ENCODE measurements around the gene LRRC36.
"Not testable (repeated sequence)": the region's sequence is repeated elsewhere in the genome, so short reads cannot be mapped to it uniquely, and the experiment has no call there.

Gene LRRC36

DNA sequence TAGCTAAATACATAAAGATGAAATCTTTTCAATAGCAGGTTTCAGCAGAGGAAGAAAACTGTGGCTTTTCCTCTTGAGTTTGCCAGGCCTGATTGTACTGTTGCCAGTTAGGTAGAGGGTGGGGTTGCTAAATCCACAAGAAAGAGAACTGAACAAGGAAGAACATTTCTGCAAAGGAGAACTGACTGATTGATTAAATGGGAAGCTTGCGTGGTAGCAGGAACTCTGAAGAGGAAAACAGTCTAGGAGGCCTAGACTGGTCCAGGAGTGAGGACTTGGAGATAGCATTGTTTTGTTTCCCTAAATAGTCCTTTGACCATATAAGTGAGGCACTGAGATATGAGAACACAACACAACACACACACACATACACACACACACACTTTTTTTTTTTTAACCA lies 18.8 kb downstream of the LRRC36 start:
- DNase-seq, result no peak

DNA sequence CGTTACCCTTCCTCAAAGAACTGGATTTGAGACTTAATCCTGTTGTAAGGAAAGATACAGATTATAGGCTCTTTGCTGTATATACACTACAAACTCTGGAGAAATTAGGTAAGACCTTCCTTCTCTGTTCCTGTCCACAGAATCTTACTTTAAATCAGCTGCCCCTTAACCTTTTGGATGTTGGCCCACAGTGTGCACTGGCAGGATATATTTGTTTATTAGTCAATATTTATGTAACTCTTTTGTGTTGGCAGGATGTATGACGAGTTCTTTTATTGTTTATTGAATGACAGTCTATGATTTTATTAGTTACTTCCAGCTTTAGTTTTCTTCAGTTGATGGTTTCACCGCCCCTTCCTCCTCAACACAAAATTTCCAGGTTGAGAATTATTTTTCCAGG lies 19.7 kb downstream of the LRRC36 start:
- DNase-seq, result no peak

DNA sequence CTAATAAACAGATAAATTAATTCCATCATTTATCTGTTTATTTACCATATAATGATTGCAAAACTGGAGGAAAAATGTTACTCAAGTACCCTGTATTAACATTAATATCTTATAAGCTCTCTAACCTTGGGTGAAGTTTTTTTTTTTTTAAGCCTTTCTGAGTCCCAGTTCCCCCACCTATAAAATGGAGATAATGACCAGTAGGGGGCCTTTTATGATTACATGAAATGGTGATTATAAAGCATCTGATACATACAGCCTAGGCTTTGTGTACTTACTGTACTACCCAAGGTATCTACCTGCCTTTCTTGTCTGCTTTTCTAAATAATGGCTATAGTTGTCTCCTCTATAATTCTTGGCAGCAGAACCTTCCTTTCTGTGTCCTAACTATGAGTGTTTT lies 22.6 kb downstream of the LRRC36 start:
- DNase-seq, result no peak

DNA sequence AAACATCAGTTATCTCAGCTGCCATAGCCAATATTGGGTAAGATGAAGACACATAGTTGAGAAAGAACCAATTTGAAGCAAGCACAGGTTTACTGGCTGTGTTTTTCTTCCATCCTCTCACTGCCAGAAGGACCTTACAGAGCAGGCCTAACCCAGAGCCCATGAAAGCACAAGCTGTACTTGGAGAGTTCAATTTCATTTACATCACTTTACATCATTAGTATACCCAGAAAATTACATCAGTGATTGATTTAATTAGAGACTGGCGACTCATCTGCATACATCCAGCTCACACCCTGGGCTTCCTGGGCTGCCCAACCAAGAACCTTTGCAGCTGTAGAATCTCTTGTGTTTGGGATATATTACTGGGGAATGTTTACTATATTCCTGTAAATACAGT lies 23.7 kb downstream of the LRRC36 start:
- DNase-seq, result no peak

DNA sequence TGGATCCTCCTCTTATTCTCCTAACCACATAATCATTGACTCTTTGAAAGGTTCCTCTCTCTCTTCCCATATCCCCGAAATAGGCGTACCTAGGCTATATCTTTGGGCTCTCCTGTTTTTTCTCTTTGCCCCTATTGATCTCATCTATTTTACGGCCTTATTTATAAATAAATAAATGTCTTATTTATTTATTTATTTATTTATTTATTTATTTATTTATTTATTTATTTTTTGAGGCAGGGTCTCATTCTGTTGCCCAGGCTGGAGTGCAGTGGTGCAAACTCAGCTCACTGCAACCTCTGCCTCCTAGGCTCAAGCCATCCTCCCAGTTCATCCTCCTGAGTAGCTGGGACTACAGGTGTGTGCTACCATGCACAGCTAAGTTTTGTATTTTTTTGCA lies 25.8 kb downstream of the LRRC36 start:
- DNase-seq, result not testable (repeated sequence)

DNA sequence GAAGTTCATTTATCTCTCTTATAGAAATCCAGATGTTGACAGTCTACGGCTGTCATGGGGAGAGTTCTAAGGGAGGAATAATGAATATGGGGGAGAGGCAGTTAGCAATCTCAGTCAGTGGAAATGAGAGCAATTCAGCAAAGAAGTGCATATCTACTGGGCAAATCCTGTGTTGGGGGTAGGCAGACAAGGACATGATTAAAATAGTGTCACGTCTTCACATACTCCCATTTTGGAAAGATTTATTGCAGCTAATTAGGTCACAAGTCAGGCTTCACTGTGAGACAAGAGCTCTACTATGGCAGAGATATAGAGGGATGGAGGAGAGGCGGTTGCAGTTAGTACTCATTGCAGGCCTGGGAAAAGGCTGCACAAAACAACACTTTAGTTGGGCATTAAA lies 29.8 kb downstream of the LRRC36 start:
- DNase-seq, result no peak

DNA sequence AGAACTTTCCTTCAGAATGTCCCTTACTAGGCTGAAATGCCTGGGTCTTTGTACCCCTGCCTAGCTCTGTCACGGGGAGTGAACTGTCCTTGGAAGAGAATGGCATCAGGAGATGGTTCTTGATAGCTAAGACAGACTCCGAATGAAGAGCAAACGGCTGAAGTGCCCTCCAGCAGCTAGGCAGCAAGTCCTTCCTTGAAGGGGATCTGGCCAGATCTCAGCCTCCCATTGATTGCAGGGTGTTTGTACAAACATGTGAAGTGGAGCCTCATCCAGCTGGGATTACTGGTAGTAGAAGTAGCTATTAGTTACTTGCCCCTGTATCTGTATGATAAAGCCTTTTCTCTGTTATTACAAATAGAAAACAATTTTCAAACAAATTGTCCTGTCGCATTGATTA lies 30.9 kb downstream of the LRRC36 start:
- no peak for DNase-seq

DNA sequence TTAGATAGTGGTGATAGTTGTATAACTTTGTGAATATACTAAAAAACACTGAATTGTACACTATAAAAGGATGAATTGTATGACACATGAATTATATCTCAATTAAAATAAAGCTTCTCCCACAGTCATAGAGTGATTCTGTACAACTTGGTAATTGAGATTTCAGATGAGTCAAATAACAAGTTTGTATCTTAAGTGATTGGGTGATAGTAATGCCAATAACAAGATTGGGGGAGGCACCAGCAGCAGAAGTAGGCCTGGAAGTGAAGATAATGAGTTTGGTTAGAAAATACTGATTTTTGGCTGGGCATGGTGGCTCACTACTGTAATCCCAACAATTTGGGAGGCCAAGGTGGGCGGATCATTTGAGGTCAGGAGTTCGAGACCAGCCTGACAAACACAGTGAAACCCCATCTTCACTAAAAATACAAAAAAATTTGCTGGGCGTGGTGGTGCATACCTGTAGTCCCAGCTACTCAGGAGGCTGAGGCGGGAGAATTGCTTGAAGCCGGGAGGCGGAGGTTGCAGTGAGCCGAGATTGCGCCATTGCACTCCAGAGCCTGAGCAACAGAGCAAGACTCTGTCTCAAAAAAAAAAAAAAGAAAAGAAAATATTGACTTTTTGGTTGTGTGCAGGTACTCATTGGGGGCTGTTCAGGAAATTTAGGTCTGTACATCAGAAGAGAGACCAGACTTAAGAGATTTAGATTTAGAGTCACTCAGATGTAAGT lies 33.1 kb downstream of the LRRC36 start:
- DNase-seq, result not testable (repeated sequence)

DNA sequence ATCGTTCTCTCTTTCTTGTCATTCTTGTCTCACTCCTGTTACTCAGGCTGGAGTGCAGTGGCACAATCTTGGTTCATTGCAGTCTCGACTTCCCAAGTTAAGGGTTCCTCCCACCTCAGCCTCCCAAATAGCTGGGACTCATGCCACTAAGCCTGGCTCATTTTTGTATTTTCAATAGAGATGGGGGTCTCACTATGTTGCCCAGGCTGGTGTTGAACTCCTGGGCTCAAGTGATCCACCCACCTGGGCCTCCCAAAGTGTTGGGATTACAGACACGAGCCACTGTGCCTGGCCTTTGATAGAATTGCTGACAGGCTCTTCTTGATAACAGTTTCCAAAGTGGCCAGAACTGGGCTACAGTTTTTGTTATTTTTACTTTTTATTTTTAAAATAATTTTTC lies 34.4 kb downstream of the LRRC36 start:
- no peak for DNase-seq

DNA sequence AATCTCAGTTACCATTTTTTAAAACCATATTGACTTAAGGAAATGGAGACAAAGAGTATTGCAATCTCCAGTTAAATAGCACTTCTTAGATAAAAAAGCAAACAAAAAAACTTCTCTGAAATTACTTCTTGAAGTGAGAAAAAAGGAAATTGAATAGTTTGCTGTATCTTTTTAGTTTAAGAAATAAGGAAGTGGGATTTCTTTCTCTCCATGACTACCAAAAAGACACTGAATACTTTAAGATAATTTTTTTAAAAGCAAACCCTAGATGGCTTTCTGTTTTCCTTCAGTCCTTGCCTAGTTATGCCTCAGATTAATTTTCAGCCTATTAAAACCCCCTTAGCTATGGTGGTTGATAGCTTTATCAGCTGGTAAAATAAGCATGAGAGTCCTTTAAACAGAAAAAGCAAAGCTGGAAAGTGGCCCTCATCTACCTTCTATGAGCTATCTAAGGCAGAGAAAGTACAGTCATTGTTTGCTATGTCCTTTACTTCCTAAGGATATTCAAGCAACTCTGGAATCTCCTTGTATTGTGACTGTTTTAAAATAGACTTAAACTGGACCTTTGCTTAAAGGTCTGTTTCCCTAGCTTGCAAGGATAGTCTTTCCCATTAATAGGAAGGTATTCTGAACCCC lies 38.1 kb downstream of the LRRC36 start:
- no peak for DNase-seq

DNA sequence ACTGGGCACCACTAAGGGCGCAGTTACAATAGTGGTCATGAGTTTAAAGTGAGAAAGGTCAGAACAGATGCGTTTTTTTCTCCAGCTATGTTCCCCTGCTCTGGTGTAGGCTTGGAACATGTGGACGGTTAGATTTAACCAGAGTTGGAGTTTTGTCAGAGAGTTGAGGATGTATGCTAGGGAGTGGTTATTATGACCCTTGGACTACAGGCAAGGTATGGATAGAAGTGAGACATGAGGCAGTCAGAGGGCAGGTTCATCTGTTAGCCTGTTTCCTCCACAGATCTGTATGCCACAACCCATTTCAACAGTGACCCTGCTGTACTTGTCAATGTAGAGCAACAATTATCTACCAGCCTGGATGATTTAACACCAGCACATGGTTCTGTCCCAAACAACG lies 44.0 kb downstream of the LRRC36 start:
- DNase-seq, result no peak

DNA sequence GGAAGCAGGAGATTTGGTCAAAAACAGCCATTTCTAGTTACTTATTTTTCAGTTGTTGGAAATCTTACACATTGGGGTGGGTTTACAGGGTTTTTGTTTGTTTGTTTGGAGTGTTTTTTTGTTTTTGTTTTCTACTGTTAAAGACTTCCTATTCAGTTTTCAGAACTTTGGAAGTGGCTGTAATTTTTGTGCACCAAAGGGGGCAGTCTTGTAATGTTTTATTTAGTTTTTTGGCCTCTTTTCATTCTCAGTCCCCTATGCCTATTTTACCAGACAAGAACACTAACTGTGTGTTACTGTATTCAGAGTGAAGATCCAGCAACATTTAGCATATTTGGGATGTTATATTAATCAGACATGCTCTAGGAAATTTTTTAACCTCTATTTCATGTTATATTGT lies 46.0 kb downstream of the LRRC36 start:
- DNase-seq, result no peak

DNA sequence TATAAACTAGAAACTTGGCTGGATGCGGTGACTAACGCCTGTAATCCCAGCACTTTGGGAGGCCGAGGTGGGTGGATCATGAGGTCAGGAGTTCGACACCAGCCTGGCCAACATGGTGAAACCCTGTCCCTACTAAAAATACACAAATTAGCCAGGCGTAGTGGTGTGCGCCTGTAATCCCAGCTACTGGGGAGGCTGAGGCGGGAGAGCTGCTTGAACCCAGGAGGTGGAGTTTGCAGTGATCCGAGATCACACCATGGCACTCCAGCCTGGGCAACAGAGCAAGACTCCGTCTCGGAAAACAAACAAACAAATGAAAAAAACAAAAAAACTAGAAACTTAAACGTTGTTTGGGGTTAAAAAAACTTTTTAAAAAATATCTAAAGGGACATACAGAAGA lies 49.4 kb downstream of the LRRC36 start:
- DNase-seq, result not testable (repeated sequence)

DNA sequence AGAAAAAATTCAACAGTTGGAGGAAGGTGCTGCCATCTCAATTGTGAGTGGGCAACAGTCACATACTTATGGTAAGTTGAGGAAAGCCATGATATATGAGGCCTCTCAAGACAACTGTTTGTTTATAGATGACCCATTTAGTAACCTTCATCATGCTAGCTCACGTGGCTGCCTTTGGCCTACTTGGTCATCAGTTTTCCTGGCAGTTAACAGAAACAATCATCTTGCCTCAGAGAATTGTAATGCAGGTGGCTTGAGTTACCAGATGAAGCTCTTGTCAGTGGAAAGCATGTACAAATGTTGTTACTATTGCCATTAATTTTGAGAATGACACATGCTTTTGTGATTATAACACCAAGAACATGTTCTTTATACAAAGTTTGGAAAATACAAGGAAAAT lies 52.0 kb downstream of the LRRC36 start:
- DNase-seq, result no peak

DNA sequence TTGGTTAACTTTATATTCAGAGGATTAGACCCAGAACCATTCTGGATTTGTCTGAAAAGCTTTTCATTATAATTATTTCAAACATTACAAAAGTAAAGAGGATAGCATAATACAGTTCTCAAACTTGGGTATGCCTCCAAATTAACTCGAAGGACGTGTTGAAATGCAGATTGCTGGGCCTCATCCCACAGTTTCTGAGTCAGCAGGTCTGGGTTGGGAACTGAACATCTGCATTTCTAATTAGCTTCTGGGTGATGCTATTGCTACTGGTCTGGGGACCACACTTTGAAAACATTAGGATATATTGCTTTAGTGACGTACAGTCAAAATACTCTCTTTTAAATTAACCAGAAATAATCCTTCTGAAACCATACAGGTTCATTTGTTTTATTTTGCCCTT lies 56.7 kb downstream of the LRRC36 start:
- no peak for DNase-seq

DNA sequence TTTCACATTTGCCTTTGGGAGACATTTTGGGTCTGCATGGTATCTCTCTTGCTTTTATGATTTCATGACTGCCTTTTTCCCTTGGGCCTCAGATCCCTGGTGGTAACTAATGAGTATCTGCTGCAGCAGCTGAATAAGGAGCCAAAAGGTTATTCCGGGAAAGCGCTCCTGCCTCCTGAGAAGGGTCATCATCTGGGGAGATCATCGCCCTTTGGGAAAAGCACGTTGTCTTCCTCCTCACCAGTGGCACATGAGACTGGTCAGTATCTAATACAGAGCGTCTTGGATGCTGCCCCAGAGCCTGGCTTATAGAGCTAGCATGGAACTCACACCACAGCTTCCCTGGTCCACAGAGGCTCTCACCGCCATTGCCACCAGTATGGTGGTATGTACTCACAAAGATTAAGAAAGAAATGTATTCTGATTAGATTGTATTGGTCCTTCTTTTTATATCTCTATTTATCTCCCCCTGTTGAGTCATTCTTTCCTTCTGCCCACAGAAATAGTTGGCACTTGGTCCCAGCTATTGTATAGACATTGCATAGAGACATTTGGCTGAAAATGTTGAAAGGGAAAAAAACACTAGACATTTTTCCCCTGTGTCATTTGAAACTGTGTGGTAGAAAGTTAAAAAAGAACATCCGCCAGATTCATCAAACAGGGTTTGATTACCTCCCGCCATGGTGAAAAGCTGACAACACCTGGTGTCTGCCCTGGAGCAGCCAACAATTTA lies 58.3 kb downstream of the LRRC36 start:
- no peak for DNase-seq

DNA sequence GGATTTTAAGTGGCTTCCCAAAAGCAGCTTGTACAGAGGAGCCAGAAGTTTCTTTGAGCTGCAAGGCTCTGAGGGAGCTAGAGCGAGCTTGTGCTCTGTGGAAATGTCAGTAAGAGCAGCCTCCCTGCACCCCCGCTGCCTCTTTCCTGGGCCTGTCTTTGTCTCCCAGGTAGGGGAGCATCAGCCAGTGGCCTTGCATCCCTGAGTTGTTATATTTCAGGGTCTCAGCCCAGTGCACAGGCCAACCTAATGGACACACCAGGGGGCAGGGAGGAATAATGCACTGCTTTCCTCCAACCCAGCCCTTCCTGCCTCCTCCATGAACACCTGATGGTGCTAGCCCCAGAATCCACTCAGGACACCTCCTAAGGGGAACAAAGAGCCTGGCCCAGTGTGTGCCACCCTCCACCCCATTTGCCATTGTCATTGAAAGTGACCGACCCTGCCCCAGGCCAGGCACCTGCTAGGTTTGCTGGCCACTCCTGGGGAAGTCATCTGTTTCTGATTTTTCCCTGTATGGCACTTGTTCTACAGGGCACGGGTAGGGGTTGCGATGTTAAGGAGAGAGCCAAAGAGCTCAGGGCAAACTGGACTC lies 60.3 kb downstream of the LRRC36 start:
- DNase-seq, result no peak

DNA sequence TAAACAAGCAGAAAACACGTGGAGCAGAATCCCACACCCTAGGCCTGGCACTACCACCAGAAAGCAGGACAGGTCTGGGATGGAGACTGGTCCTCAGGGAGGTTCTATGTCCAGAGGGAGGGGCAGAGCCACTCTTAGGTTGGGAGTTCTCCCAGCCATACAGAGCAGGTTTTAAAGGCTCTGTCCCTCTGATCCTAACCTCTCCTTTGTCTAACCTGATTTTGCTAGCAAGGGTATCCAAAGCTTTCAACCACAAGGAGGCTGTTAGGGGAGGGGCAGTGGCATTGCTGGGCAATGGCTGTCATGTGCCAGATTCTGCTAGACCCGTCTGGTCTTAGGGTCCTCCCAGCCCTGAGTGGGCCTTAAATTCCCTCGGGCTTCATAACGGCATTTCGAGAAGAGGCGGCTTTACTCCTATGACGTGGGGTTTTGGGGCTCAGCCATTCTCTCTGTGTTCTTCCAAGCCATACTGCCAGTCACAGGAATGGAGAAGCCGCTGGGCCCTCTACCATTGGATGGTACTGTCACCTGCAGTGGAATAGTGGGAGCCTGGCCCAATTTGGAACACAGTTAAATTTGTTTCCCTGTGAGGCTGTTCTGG lies 61.0 kb downstream of the LRRC36 start:
- no peak for DNase-seq

DNA sequence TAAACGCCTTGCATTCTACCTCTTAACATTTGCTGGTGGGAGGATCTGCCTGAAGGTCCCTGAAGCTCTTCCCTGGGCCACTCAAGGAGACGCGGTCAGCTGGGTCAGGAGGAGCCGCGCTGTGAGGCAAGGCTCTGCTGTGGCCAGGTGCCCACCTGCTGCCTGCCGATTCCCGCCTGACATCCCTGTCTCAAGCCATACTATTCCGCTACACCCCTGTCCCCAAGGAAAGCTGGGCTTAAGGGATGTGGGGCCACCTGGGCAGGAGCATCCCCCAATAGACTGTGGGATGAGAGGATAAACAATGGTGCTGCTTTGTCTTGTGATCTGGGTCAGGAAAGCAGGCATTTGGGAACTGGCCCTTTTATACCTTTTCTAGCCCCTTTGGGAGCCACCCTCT lies 61.6 kb downstream of the LRRC36 start:
- DNase-seq, result no peak

DNA sequence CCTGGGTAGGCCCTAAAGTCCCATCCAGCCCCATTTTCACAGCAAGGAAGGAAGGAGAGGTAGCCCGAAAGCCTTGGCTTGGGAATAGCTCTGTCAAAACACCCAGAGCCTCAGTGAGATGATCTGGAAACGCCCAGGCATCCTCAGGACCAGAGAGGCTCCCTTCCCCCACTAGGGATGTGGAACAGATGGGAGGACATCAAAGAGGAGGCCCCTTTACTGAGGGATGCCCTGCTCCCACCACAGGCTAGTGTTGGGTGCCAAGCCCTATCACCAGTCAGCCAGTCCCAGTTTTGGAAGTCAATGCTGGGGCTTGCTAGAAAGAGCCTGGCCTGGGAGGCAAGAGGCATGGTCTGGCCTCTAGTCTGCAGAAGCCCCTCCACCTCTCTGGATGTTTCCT lies 62.0 kb downstream of the LRRC36 start:
- DNase-seq, result no peak

DNA sequence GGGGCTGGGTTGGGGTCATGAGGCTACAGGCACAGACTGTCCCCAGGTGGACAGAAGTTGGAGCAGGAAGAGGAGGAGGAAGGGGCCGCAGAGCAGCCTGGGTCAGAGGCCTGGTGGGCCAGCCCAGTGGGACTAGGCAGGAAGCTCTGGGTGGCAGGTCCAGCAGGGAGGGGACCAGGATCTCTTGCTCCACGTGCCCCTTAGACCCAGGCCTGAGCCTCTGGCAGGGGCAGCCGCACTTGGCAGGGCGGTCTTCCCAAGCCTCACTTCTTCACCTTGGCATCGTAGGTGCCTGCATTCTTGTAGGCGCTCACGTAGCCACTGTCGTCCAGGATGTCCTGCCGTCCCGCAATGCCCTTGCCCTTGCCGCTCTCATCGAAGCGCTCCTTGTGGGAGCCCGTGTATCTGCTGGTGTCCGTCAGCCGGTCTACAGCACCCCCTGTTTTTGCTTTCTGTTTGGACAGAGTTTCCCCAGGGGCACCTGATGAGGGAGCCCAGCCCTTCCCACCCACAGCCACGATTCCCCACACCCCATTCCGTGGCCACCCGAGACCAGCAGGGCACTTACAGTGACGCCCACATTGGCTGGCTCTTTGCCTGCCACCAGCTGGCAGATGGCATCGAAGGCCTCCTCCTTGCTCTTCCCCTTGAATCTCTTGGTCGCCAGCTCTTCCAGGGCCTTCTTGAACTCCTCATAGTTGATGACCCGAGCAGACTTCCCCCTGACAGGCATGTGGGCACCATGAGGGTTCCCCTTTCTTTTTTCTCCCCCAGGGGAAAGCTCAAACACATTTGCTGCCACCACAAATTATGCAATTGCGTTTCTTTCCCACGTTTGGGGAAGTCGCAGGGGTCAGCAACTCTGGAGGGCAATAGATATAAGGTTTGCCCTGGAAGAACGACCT lies 63.5 kb downstream of the LRRC36 start:
- no peak for DNase-seq

DNA sequence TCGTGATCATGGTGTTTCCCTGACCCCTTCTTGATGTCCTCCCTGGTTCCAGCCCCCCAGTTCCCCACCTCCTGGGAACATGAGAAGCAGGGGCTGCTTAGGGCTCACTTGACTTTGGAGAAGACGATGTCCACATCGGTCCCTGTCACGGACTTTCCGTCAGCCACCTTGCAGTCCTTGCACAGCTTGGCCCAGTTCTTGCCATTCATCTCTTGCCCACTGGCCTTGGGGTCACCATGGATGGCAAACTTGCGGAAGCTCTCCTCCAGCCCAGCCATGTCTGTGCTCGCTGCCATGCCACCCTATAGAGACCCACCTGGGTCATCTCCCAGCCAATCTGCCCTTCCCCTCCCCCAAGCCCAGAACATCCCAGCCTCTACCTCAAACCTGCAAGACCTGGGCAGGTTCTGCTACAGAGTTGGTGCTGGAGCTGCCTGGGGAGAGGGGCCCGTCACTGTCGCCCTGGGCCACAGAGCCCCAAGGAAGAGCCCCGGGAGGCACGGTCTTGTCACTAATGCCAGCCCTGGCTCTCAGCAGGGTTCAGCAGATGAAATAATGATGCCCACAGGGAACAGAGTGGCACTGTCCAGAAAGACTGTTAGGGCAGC lies 64.3 kb downstream of the LRRC36 start:
- no peak for DNase-seq

Data from activated CD4-positive, alpha-beta T cell treated with anti-CD3 and anti-CD28 coated beads, Interleukin-2, amount 50 U/mL, for 4 hours (primary cell).